Hematopoietic multipotent progenitor cell treated with erythropoietin and hydrocortisone succinate and interleukin-3 and kit ligand, for 17 days (in vitro differentiated cells): ENCODE results near the gene PDLIM3.
"Not testable (repeated sequence)": the region's sequence is repeated elsewhere in the genome, so short reads cannot be mapped to it uniquely, and the experiment has no call there.

Source experiments
- DNase-seq: peaks from one replicate; pipeline ENCODE4 v3.0.0-alpha.2; 2015; ENCODE audit warnings: low spot score

PDLIM3 gene

DNA sequence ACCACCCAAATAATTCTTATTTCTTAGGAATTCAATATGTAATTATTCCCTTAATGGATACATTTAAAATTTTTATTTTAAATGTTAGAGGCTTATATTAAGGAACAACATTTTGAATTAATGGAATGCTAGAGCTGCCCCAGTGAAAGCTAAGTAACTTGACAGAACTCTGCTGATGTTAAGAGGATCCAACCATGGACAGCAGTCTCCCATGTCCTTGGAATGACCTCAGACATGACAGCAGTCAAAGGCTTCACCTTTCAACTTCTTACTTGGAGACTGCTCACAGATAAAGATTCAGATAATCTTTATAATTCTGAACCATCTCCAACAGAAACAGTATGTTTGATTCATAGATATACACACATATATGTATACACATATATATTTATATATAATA is 17.2 kb downstream of the PDLIM3 start:
- no peak for DNase-seq

DNA sequence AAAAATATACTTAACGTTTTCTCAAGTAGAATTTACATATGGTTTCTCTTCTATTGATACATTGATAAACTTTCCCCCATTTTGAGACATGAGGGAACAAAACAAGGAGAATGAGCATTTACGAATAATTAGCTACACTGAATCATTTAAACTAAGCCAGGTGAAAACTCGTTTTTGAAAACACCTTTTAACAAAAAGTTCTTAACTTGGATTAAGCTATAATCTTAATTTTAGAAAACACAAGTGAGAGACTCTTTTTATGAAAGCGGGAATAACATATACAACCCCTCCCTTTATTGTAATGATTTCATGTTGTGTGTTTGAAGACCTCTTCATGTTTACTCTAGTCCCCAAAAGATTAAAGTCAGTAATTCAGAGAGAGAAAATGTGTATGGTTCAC is 20.1 kb downstream of the PDLIM3 start:
- DNase-seq: no peak

DNA sequence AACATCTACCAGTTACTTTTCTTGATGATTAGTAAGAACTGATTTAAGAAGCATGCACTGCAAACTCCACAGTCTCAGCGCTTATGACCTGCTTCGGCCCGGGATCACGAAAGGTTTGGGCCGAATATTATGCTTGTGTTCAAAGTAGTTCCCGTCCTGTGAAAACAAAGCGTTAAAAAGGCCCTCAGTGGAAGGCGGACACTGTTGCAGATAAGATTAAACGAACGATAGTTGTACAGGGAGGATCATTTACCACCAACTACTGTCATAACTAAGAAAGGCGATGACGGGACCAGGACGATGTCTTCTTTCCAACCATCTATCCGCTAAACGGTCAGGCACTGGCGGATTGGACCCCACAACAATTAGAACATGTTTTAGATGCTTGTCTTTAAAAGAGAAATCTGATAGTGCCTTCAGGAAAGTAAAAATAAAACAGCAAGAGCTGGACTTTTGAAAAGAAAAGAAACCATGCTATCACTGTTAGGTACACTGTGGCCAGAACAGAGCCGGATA is 21.1 kb downstream of the PDLIM3 start:
- DNase-seq: no peak

DNA sequence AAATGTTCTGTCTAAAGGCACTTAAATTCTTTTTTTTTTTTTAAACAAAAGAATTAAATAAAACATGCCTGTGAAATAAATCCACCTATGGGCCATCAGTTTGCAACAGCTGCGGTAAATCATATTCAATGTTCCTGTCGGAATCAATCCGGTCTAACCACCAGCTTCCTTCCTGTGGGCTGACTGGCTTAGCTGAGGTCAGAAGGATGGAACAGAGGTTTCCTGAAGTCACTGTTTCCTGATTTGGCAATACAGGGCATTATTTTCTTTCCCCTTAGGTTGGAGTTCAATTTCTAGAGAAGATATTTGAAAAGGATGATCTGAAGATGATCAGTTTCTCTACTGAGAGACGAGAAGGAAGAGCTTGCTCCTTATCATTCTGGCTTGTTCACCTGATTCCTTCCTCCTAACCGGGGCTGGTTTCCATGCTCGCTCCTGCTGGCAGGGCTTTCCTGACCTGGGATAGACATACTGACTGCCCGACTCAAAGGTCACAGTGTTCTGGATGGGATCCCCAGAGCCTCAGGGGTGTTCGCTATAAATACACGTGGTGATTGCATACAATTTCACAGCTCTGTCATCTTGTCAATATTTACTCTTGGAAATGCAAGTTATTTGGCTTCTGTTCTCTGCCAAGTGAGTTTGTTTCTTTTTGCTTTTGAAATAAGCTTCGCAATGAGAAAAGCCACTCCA is 21.7 kb downstream of the PDLIM3 start:
- no peak for DNase-seq

DNA sequence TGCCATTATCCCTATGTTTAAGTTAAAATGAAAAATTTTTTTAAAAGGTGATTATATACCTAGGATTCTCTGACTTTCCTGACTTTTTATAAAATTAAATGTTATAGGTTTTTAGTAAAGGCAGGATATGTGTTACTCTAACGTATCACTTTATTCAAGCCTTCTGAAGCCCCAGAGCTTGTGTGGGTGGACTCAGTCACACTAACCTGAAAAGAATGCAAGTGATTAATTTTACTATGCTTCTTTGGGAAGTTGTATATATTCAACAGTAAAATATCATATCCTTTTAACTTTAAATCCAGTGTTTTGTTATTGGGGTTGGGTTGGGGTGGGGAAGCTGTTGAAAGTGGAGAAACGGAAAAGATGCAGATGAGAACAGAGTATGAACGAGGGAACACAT is 22.8 kb downstream of the PDLIM3 start:
- no peak for DNase-seq

DNA sequence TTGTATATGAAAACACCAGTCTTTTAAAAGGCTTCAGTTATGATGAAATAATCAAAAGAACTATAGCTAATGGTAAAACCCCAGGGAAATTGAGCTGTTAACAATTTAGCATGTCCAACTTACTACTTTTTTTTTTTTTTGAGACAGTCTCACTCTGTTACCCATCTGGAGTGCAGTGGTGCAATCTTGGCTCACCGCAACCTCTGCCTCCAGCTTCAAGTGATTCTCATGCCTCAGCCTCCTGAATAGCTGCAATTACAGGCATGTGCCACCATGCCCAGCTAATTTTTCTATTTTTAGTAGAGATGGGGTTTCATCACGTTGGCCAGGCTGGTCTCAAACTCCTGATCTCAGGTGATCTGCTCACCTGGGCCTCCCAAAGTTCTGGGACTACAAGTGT is 24.1 kb downstream of the PDLIM3 start:
- not testable (repeated sequence) for DNase-seq

DNA sequence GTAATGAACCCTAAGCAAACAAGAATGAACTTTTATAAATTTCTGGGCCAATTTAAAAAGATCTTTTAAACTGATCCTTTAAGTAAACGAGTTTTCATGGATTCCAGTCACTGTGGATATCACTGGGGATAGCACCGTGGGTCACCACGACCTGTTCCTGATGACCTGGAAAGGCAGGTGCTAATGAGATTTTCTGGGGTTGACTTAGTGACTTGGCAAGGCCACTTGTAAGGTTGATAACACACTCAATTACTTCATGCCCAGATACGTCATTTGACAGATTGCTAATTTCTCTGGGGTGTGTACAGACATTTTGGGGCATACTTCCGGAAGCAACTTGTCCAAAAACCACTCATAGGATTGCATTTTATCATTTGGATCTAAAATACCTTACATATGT is 24.5 kb downstream of the PDLIM3 start:
- DNase-seq: no peak

DNA sequence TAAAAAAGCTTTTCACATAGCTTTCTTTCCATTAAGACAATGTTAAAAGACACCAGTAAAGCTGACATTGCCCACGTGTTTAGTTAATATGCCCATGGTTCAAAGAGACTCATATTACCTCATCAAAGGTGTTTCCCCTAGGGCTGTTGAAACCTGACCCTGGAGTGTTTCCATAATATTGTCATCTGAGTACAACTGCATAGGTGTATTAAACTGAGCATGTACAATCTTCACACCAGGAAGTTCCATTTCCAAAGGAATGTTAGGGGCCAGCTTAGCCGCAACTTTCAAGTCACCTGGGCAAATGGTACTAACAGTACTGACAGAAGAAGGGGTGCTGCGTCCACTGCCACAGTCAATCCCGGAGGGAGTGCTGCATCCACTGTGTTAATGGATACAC is 27.1 kb downstream of the PDLIM3 start:
- no peak for DNase-seq

DNA sequence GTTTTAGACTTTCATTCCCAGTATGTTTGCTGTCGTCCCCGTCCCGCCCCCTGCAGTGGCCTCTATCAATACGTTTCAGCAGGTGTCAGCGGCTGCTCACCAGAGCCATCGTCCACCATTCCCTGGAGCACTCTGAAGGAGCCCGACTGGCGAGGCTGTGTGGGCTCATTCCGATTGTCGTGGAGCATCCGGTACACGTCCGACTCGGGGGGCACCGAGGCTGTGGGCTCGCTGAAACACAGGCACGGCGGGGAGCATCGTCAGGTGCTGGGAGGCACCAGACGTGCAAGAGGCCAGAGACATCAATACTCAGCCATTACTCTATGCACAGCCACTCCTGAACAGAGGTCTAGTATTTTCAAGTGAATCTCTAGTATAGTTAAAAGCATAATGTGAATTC is 28.9 kb downstream of the PDLIM3 start:
- no peak for DNase-seq

DNA sequence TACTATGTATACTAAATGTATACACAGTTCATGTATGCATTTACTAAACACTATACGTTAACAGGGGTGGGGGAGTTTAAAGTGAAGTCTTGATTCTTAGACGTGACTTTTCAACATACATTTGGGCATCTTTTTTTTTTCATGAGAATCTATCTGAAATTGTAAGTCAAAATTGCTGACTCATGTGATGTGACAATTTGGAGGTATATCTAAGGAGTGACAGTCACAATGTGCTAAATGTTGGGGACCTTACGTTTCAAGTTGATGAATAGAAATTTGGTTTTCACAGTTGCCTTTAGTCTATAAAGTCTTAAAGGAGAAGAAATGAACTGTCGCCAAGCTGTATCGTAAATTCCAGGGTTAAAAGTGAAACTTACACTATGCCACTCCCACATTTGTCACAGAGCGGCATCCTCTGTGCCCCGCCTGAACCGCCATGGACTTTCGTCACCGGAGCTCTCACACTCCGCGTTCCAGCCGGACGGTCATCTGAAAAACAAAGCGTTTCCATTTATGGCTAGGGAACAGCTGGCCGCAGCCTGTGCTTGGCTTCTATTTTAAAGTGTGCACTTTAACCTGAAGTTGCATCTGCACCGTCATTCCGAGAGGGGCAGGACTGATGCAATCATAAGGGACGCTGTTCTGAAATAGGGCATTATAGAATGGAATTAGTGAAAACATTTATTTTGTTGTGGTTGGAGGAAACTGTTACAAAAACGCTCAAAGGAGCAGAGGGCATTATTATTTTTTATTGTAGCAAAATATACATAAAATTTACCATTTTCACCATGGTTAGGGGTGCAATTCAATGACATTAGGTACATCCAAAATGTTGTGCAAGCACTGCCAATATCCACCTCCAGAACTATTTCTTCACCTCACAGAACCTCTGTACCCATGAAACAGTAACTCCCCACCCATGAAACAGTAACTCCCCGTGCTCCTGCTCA is 30.9 kb downstream of the PDLIM3 start:
- DNase-seq: no peak

DNA sequence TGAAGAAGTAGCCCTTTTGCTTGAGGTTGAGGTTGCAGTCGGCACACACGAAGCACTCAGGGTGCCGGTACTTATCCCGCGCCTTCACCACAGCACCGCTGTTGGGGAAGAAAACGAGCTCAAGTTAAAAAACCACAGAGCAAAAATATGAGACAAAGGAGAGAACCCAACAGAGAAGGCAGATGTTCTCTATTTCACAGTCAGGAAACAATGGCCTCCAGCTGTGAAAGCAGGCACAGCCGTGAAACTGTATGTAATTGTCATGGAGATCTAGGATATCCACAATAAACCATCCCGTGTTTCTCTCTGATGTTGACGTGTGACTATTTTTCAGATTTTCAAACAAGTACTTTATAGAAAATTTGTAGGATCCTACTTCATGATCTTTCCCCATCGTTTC is 32.9 kb downstream of the PDLIM3 start:
- no peak for DNase-seq

DNA sequence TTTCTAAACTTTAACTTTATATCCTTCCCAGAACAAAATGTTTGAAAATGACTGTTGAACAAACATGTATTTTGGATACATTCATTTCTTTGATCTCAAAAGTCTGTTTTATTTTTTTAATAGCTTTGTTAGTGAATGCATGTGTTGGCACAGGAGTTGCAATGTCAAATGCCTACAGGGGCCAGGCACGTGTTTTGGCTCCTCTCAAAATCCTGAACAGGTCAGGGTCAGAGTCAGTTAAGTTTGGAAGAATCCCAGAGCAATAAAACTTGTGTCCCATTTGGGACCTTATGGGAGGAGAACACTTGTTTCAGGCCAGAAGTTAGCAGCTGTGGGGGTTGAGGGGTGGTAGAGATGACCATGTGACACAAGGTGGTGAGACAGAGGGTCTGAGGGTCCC is 34.7 kb downstream of the PDLIM3 start:
- DNase-seq: no peak

DNA sequence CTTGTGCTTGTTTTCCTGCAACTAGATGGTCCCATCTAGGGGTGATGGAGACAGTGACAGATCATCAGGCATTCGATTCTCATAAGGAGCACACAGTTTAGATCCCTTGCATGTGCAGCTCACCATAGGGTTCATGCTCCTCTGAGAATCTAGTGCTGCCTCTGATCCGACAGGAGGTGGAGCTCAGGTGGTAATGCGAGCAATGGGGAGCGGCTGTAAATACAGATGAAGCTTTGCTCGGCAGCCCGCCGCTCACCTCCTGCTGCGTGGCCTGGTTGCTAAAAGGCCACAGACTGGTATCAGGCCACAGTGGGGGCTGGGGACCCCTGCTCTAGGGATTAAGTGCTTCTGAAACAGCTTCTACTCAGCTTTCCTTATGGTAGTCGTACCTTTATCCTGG is 35.3 kb downstream of the PDLIM3 start:
- DNase-seq: no peak

DNA sequence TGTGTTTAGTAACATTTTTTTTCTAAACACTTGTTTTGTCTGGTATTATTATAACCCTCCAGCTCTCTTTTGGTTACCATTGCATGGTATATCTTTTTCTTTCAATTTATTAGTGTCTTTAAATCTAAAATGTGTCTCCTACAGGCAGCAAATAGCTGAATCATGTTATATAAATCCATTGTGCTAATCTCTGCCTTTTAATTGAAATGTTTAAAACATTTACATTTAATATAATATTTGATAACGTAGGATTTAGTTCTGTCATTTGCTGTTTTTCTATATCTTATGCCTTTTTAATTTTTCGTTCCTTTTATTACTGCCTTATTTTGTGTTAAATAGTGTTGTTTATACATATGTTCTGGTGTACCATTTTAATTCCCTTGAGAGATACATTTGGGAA is 46.7 kb downstream of the PDLIM3 start:
- DNase-seq: no peak

DNA sequence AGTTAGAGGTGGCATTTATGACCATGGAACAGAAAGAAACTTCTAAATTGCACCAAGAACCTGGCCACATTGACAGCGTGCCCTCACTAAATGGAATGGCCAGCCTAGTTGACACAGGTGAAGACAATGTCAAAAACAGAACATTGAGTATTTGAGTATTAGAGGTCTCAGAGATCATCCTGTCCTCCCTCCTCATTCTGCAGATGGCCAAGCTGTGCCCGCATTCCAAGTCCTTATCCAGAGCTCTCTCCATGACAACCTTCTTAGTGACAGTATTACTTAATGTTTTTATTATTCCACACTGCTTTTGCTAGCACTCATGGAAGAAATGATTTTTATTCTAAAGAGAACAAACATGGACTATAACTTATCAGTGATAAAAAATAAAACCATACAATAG is 53.9 kb downstream of the PDLIM3 start:
- no peak for DNase-seq

DNA sequence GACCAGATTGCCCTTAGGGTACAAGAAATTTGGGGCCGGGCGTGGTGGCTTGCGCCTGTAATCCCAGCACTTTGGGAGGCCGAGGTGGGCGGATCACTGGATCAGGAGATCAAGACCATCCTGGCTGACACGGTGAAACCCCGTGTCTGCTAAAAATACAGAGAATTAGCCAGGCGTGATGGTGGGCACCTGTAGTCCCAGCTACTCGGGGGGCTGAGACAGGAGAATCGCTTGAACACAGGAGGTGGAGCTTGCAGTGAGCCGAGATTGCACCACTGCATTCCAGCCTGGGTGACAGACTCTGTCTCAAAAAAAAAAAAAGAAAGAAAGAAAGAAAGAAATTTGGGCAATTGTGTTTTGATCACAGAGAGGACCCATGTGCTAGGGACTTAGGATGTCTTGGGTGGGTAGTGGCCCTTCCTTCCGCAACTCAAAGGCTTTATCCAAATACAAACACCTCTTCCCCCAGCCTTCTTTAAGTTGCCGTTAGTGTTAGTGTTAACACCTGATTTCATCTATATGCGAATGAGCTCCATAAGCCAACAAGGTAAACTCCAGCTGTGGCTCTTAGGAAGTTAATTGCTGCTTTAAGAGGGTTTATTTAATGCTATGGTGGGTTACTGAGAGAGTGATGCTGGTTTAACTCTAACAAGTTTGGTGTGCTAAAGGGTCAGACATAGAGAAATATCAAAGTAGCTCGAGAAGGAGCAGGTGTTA is 55.1 kb downstream of the PDLIM3 start:
- no peak for DNase-seq

DNA sequence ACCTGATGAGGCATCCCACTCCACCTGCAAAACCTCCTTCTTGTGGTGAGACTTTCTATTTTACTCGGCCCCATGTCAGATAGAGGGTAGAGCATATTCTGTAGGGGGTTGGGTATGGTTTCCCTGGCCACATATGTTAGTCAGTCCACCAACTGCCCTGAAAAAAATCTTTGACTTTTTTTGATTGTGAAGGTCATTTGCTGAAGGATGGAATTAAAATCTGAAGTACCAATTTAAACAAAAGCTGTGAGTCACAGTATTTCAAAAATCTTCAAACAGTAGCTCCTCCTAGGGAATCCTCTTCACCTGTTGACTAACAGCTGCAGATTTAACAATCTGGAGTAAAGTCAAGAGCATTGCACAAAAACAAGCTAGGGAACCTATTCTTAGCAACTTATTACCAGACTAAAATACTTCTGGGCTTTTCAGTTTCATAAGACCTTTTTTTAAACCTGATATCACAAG is 55.8 kb downstream of the PDLIM3 start:
- no peak for DNase-seq

DNA sequence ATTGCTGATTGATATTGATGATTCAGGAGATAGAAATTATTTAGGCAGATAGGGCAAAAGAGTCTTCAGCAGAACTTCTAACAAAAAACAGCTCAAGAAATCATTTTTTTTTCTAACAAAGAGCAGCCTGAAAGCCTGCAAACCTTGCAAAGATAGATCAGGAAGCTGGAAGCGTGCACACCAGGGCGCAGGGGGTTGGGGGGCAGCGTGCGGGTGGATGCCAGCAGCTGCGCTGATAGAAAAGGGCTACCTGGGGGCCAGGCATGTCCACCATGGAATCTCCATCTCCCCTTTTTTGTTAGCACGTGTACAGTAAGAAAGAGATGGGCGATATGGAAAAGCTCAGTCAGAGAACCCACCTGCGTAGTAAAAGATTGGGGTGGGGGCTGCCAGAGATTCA is 62.1 kb downstream of the PDLIM3 start:
- DNase-seq: no peak

DNA sequence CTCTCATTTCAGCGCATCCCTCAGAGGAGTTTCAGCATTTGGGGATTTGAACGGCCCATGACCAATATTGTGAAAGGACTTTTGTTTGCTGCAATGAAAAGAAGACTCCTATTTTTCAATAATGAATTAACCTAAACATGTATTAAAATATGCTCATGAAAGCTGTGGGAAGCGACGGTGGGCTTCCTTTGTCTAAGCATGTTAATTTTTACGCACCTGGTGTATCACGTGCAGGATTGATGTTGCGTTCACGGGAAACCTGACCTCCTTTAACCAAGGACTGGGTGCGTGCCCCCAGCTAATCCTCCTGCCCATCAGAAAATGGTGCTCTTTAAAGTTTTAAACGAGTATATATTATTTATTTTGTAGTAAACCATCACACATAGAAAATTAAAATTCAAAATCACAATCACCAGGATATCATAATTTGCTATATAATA is 63.2 kb downstream of the PDLIM3 start:
- no peak for DNase-seq

DNA sequence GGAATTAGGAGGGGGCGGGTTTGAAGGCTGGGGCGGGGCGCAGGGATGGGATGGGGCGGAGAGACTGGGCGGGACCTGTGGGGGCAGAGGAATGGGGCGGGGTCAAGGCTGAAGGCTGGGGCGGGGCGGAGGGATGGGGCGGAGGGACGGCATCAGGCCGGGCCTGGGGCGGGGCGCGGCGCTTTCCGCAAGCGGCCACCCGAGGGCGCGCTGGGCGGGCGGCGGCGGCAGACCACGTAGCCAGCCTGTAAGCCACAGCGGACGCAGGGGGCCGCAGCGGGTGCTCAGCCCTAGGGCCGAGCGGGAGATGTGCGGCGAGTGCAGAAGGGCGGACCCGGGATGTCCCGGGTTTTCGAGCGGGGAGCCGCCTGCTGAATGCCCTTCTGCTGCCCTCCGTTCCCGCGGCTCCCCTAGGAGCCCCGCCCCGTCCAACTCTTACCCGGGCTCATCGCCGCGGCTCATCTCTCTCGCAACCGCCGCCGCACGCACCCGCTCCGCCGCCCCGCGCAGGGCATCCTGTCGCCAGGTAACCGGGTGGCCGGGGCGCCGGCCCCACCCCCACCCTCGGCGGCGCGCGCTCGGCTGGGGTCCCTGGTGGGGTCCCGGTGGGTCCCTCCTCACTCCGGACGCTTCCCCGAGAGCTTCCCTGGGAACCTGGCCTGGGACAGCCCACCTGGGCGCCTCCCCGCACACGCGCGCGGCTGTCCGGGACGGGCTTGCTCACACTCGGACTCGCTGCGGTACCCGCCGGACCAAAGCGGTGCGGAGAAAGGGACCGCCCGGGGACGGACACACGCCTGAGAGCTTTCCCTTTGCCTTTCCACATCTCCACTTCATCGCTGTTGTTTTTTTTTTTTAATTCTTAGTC is 63.8 kb downstream of the PDLIM3 start, which contains the start of gene CCDC110:
TSS of gene CCDC110 (minus strand) at position 499 of the 868 bp plus-strand sequence. CDS start at position 449, 50 bp downstream.
- peak; percentile 87 for DNase-seq

DNA sequence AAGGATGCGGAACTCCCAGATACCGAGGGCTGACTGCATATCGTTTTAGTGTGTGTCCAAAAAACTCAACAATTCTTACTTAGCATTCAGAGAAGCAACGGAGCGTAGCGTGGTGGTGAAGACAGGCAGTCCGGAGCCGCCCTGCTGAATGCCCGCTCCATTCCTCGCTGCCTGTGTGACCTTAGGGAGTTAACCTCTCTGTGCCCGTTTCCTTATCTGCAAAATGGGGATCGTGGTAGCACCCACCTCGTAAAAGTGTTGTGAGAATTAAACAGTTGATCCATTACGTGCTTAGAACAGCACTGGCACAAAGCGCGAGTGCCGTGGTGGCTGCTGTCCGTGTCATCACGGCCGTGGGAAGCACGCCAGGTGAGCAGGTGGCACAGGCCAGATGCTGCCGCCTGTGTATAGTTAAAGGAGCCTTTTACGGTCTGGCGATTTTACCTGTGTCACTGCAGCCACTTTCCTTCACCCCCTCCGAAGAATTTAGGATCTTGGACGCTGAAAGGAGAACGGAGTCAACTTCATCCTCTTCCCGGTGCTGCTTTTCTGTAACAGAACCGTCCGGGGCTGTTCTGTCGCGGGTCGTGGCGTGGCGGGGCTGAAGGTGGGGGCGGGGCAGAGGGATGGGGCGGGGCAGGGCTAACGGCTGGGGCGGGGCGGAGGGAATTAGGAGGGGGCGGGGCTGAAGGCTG is 64.7 kb downstream of the PDLIM3 start:
- DNase-seq: peak; percentile 71
